ENCODE results near the gene GAS2L2.

- TF ChIP-seq, protein P1, sequence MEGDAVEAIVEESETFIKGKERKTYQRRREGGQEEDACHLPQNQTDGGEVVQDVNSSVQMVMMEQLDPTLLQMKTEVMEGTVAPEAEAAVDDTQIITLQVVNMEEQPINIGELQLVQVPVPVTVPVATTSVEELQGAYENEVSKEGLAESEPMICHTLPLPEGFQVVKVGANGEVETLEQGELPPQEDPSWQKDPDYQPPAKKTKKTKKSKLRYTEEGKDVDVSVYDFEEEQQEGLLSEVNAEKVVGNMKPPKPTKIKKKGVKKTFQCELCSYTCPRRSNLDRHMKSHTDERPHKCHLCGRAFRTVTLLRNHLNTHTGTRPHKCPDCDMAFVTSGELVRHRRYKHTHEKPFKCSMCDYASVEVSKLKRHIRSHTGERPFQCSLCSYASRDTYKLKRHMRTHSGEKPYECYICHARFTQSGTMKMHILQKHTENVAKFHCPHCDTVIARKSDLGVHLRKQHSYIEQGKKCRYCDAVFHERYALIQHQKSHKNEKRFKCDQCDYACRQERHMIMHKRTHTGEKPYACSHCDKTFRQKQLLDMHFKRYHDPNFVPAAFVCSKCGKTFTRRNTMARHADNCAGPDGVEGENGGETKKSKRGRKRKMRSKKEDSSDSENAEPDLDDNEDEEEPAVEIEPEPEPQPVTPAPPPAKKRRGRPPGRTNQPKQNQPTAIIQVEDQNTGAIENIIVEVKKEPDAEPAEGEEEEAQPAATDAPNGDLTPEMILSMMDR (IDR thresholded peaks at IDR 0.05 in 4 of 5, conservative IDR thresholded peaks at IDR 0.05 in 1 of 5), result no peak
- TF ChIP-seq POLR2A (IDR thresholded peaks at IDR 0.05), result no peak
Measured at GRCh38 chr17:35716897-35717465, 36.1 kb downstream of the GAS2L2 start.
